Upper lobe of right lung (tissue), 1 donor: ENCODE measurements around the gene MRTO4. TPM values are rescaled to one million over a fixed set of nuclear protein-coding genes. Genes with fewer than 3 reads are reported as not detected.

Experiments
- ATAC-seq: fragments of 200-7000 bp; cut with Tn5 transposase; one replicate; pipeline ENCODE4 v1.9.1; 2020; ENCODE audit warnings: mild to moderate bottlenecking, moderate library complexity
- DNase-seq: peaks from one replicate; pipeline ENCODE4 v3.0.0-alpha.2; 2020
- H3K27ac ChIP-seq: fragments of 200-600 bp; one replicate; pipeline ENCODE4 v1.8.0; 2022
- H3K27me3 ChIP-seq: fragments of 200-600 bp; one replicate; pipeline ENCODE4 v1.8.0; 2022; ENCODE audit warnings: mild to moderate bottlenecking
- H3K36me3 ChIP-seq: fragments of 200-600 bp; one replicate; pipeline ENCODE4 v1.8.0; 2022
- H3K4me1 ChIP-seq: fragments of 200-600 bp; one replicate; pipeline ENCODE4 v1.8.0; 2022
- H3K4me3 ChIP-seq: fragments of 200-600 bp; one replicate; pipeline ENCODE4 v1.8.0; 2022; ENCODE audit warnings: mild to moderate bottlenecking
- H3K9me3 ChIP-seq: fragments of 200-600 bp; one replicate; pipeline ENCODE4 v1.8.0; 2022
- intact Hi-C: fragments of 100-400 bp; cut with DNase I; formaldehyde crosslinking; loops from one replicate; pipeline ENCODE4 v1.11.0; 2022
- total RNA-seq: library from RNA; stranded (reverse); fragmentation: NEBNext Ultra II Directional; extraction: Animal tissue kit (Norgen Biotek cat#: 25700); gene quantifications from one replicate; pipeline ENCODE4 v1.2.1, GENCODE V29; 2021
- TF ChIP-seq, protein P1 (sequence below): fragments of 200-600 bp; IDR thresholded peaks from one replicate; pipeline ENCODE4 v1.8.0; 2022; ENCODE audit warnings: antibody characterized with exemption
- donor health status: DM: no; HTN: yes; CAD: no; lungs with severe emphysema.

The MRTO4 gene
- total RNA-seq, 1 donor from 2014 or later = 27.3 TPM

DNA sequence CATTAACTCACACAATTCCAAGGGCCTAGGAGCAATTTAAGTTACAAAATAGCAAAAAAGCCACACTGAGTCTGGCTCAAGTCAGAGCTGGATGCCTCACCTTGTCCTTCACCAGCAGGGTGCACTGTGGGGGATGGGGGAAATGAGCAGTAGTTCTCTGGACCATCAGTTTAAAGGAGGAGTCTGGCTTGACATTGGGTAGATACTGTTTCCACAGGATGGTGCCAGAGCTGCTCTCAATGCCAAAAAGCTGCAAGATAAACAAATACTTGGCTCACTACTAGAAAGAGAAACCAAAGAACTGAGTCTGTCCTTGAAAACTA, 19.1 kb upstream of the MRTO4 start:
- Histone ChIP-seq H3K27me3 (no peaks in the 10 kb centered on the region), H3K4me3 (no peak overlapping the region), H3K36me3 (peaks cover 91% of the 10 kb centered on the region), H3K27ac (no peak overlapping the region), H3K4me1 (peaks cover 12% of the 10 kb centered on the region), H3K9me3 (no peaks in the 10 kb centered on the region)
- intact Hi-C loops = no loop called here
- DNase-seq = no peak
- TF ChIP-seq, protein P1, sequence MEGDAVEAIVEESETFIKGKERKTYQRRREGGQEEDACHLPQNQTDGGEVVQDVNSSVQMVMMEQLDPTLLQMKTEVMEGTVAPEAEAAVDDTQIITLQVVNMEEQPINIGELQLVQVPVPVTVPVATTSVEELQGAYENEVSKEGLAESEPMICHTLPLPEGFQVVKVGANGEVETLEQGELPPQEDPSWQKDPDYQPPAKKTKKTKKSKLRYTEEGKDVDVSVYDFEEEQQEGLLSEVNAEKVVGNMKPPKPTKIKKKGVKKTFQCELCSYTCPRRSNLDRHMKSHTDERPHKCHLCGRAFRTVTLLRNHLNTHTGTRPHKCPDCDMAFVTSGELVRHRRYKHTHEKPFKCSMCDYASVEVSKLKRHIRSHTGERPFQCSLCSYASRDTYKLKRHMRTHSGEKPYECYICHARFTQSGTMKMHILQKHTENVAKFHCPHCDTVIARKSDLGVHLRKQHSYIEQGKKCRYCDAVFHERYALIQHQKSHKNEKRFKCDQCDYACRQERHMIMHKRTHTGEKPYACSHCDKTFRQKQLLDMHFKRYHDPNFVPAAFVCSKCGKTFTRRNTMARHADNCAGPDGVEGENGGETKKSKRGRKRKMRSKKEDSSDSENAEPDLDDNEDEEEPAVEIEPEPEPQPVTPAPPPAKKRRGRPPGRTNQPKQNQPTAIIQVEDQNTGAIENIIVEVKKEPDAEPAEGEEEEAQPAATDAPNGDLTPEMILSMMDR = peak; percentile 7
- peak; percentile 32 for ATAC-seq

DNA sequence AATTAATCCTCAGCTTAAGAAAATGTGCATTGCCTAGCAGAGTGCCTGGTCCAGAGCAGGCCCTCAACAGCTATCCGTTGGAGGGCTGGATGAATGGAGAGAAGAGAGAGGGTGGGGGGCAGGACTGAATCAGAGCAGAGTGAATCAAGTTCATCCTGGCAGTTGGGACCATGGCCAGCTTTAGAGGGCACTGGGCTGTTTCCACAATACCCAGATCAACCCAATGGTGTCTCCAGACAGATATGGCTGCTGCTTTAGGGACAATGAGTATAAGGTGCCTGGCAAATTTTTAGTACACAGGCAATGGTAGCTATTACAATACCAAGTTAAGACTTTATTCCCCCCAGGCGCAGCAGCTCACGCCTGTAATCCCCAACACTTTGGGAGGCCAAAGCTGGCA, 17.4 kb upstream of the MRTO4 start:
- no peak for DNase-seq
- TF ChIP-seq, protein P1 = no peak
- Histone ChIP-seq H3K4me3 (no peak overlapping the region), H3K36me3 (peaks cover 98% of the 10 kb centered on the region), H3K27ac (no peak overlapping the region), H3K9me3 (no peaks in the 10 kb centered on the region), H3K27me3 (no peaks in the 10 kb centered on the region), H3K4me1 (peaks cover 12% of the 10 kb centered on the region)
- intact Hi-C loops = no loop called here
- no peak for ATAC-seq

DNA sequence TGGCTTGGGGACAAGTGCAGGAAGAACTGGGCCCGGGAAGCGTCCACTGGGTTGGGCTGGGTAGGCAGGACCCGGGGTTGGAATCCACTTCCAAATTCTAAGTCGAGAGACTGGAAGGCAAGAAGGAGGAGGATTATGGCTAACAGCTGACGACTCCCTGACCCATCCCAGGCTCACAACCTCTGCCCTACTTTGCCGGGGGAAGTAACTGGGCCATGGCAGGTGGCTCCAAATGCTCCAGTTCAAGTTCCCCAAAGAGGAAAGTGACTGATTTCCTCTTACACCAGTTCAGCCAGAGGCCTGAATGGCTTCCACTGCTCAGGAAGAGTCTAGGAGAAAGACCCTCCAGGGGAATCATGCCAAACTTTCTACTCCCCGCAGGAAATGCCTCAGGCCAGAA, 11.7 kb upstream of the MRTO4 start:
- no peak for DNase-seq
- Histone ChIP-seq H3K4me1 (no peaks in the 10 kb centered on the region), H3K9me3 (no peaks in the 10 kb centered on the region), H3K27ac (no peak overlapping the region), H3K36me3 (peaks cover 97% of the 10 kb centered on the region), H3K27me3 (no peaks in the 10 kb centered on the region), H3K4me3 (no peak overlapping the region)
- TF ChIP-seq, protein P1 = no peak
- ATAC-seq = peak; percentile 59
- intact Hi-C loops = no loop called here

GRCh38 chr1:19240673-19241538, 10.7 kb upstream of the MRTO4 start:
- Histone ChIP-seq H3K4me3 (no peak overlapping the region), H3K4me1 (no peaks in the 10 kb centered on the region), H3K9me3 (no peaks in the 10 kb centered on the region), H3K27ac (no peak overlapping the region), H3K27me3 (no peaks in the 10 kb centered on the region), H3K36me3 (peaks cover 90% of the 10 kb centered on the region)
- ATAC-seq (peak; percentile 97), DNase-seq (peak; percentile 77)
- intact Hi-C loops = no loop called here
- TF ChIP-seq, protein P1 = peak; percentile 99

DNA sequence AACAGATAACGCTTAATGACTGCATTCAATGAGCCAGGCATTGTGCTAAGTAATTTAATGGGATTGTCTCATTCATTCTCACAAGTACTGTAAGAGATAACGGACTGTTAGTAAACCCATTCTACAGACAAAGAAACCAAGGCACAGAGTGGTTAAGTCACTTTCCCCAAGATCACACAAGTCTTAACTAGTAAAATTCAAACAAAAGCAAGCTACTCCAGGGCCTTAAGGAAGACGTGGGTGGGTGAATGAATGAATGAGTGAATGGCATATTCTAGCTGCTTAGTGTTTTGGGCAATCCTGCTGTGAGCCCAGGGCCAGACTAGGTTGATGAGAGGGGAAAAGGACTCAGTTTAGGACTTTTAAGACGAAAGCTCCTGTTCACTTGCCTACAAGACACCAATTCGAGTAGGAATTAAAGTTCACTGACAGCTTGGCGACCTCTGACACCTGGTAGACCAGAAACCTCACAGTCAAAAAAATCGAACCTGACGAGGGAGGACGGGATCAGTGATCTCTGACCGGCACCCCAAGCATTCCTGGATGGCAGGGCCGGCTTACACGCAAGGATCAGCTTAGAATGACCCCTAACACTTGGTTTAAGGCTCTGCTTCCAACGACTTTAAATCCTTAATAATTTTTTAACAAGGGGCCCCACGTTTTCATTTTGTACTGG, 838 bp upstream of the MRTO4 start:
- Histone ChIP-seq H3K4me3 (peak overlapping the region; percentile 98), H3K27me3 (no peaks in the 10 kb centered on the region), H3K27ac (peak overlapping the region; percentile 98), H3K9me3 (no peaks in the 10 kb centered on the region), H3K36me3 (peaks cover 12% of the 10 kb centered on the region), H3K4me1 (peaks cover 29% of the 10 kb centered on the region)
- TF ChIP-seq, protein P1 = no peak
- intact Hi-C loops = no loop called here
- no peak for DNase-seq
- ATAC-seq = no peak
